ENCODE data around the gene CDC42BPB.
"Not testable (repeated sequence)": the region's sequence is repeated elsewhere in the genome, so short reads cannot be mapped to it uniquely, and the experiment has no call there.

The CDC42BPB gene

GRCh38 chr14:102939329-102939728, 118.0 kb downstream of the CDC42BPB start:
- no peak for DNase-seq

DNA sequence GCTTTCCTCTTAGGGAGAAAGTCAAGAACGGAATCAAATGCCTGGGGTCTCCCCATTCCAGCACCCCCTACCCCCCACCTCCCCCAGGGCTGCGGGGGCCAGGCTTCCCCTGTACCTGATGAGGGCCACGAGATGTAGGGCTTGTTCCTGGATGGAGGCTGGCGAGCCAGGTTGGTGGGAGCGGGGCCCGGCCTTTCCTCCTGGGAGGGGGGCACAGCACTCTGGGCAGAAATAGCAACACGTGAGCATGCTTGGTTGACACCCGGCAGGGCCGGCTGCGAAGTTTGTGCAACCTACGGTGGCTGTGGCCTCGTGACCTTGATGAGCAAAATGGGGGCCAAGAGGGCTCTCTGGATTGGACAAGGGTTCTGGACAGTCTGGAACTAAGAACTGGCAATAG, 119.2 kb downstream of the CDC42BPB start:
- no peak for DNase-seq

DNA sequence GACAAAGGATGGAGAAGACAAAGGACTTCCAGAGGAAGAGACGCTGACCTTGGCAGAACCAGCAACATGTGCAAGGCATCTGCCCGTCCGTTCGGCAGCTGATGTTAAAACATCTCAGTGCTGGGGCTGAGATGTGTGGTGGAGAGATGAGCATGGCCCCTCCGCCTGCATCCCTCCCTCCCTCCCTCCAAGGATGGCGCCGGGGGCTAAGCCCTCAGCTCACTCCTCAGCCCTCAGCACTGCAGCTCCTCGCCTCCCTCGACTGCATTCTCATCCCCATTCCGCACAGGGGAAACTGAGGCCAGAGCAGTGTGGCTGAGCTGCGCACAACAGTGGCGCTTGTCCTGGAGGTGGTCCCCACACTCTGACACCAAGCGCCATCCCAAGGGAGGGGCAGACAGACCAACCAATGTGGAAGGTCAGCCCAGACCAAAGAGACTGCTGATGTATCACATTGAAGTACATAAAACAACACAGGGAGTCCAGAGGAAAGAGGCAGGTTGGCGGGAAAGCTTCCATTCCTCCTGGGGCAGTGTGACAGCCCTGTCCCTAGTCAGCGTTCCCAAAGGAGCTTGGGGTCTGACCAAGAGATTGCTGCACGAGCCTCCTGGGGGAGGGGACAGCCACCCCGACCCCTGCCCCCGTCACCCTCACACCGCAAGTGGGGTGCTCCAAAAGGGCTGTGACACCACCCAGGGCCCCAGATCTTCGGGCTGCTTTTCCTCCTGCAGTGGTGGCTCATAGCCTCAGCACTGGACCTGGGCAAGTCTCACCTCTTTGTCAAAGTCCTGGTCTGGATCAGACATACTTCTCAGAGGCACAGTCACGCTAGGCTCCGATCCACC, 119.8 kb downstream of the CDC42BPB start:
- no peak for DNase-seq

DNA sequence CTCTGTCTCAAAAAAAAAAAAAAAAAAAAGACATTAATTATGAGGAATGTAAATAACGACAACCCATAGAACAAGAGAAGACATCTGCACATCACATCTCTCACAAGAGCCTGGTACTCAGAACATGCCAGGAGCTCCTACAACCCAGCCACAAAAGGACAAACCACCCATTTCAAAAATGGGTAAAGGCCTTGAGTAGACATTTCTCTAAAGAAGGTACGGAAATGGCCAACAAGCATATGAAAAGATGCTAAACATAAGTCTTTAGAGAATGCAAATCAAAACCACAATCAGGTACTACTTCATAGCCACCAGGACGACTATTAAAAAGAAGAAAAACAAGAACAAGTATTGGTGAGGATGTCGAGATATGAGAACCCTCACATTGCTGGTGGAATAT, 121.6 kb downstream of the CDC42BPB start:
- no peak for DNase-seq

- DNase-seq, result no peak
Observed at GRCh38 chr14:102933618-102934231, 123.6 kb downstream of the CDC42BPB start.

DNA sequence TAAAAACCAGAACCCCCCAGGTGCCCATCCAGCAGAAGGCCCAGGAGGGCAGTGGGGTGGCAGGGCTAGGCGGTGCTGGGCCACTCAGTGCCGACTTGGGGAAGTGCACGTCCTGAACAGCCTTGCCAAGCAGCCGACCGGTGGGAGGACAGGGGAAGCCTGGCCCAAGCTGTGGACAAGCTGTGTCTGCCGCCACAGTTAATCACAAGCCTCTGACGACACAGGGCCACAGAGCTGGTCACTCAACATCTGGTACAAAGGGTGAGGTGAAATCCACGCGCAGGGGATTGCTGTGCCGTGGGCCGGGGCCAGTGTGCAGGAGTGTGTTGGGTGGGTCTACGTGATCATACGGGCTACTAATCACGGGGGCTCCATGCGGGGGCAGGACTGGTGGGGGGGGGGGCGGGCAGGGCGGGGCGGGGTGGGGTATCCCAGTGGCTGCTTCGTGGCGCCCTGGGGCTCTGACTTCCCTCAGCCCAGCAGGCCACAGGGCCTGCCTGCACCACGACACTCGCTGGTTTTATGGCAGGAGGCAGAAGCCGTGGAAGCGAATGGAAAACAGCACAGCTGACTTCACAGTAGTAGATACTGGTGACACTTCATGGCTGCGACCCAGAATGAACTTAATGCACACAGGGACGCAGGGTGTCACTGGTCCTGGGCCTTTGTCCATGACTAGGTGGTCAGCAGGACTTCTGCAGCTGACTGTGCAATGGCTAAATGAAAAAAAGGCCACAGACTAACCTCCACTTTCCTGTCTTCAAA, 124.7 kb downstream of the CDC42BPB start:
- no peak for DNase-seq

DNA sequence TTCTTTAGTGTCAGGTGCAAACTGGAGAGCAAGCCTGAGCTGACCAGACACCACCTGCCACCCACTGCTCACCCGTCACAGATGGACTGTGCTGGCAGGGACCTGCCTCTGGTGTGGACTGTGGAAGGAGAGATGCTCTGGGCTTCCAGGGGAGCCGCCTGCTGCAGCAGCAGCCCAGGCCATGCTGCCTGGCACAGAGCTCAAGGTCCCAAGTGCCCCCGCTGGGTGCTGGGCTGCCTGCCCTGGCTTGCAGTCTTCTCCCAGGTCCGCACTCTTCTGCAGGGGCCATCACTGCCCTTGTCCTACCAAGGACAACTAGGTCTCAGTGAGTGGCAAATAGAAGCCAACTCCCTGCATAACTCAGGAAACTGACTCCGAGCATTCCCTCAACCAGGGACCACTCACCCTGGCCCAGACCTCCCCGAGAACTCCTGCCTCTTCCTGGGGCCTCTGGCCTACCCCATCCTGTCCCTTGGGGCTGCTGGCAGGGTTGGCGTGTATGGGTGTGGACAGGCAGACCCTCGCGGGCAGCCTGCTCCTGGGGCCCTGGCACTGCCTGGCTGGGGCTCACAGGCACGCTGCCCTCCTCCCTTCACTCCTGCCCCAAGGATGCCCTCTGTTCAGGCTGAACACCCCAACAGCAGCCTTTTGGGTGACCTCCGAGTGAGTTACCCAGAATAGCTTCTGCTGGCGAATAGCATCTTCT, 125.6 kb downstream of the CDC42BPB start:
- no peak for DNase-seq

GRCh38 chr14:102930753-102931579, 126.4 kb downstream of the CDC42BPB start:
- DNase-seq, result no peak

- DNase-seq, result no peak
Observed at GRCh38 chr14:102930138-102930752, 127.1 kb downstream of the CDC42BPB start.

DNA sequence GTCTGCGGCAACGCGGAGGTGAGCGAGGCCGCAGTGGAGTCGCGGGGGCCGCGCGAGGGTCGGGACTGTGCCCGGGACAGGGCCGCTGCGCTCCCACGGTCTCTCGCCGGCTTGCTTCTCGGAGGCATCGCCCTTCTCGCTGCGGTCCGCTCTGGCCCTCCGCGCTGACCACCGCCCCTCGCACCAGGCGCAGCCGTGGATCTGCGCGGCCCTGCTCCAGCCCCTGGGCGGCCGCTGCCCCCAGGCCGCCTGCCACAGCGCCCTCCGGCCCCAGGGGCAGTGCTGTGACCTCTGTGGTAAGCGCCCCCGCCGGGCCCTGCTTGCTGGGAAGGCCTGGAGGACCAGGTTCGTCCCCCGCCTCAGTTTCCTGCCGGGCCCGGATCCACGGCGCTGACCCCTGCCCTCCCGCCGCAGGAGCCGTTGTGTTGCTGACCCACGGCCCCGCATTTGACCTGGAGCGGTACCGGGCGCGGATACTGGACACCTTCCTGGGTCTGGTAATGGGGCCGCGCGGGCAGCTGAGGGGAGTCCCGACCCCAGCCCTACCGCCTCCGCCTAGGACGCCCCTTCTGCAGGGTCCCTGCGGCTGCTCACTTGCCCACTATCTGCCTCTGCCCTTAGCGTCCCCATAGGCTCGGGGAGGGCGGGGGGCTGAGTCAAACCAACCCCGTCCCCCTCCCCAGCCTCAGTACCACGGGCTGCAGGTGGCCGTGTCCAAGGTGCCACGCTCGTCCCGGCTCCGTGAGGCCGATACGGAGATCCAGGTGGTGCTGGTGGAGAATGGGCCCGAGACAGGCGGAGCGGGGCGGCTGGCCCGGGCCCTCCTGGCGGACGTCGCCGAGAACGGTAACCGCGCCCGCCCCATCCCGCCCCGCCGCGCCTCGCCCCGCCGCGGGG, 127.9 kb downstream of the CDC42BPB start:
- DNase-seq, result no peak

- DNase-seq, result peak; percentile 79 to 80
Observed at GRCh38 chr14:102928412-102929240, 128.7 kb downstream of the CDC42BPB start.

DNA sequence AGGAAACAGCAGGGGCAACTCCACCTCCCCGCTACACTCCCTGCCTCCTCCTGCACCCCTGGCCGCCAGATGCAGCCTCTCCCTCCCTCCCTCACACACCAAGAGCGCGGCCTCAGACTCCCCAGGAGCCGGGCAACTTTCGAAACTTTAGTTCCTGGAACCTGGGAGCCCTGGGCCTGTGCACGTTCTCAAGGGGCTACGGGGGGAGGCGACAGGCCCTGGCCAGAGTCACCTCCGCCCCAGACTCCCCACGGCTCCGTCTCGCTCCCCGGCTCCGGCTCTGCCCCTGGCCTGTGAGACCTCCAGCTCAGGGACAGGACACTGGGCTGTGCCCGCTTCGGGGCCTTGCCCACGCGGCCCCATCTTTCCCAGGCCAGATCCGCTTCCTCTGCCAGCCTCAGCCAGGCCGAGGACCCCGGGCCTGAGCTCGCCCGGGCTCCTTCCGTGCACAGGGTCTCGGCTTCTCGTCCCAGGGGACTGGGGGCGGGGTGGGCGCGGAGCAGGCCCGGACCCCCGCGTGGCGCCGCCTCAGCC, 129.4 kb downstream of the CDC42BPB start:
- no peak for DNase-seq

GRCh38 chr14:102927346-102927877, 129.9 kb downstream of the CDC42BPB start:
- no peak for DNase-seq

DNA sequence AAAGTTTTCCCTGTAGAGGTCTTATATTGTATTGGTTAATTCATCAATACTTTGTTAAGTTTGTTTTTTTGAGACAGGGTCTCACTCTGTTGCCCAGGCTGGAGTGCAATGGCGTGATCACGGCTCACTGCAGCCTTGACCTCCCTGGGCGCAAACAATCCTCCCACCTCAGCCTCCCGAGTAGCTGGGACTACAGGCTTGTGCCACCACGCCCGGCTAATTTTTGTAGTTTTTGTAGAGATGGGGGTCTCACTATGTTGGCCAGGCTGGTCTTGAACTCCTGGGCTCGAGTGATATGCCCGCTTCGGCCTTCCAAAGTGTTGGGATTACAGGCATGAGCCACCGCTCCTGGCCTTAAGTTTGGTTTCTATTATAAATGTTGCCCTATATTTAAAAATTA, 130.5 kb downstream of the CDC42BPB start:
- not testable (repeated sequence) for DNase-seq

DNA sequence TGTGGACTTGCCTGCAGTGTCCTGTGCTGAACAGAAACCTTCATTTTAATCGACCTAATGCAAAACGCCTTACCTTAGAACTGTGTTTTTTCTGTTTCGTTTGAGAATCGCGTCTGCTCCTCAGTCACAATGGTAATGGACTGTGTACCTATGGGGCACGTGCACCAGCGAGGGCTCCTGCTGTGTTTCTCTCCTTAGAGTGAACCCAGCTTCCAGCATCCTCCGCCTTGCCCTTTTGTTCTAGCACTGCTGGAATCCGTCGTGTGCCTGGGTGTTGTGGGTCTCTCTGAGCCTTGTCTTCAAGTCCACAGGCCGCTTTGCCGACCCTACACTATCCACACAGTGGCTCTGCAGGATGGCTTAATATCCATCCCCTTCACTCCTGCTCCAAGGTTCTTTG, 131.2 kb downstream of the CDC42BPB start:
- no peak for DNase-seq

- no peak for DNase-seq
Observed at GRCh38 chr14:102925646-102926045, 131.7 kb downstream of the CDC42BPB start.

- DNase-seq, result no peak
Observed at GRCh38 chr14:102924632-102925588, 132.4 kb downstream of the CDC42BPB start.

Data from activated CD4-positive, alpha-beta T cell treated with anti-CD3 and anti-CD28 coated beads for 4 hours (primary cell).